ENCODE results near the gene CORIN. TPM values are rescaled to one million over a fixed set of nuclear protein-coding genes. Genes with fewer than 3 reads are reported as not detected.

The CORIN gene
- total and polyA plus RNA-seq, 2 donors (not counting 3 experiments of a cell fraction or from before 2014, with no cell fraction given), result 0.07 to 0.40 TPM

DNA sequence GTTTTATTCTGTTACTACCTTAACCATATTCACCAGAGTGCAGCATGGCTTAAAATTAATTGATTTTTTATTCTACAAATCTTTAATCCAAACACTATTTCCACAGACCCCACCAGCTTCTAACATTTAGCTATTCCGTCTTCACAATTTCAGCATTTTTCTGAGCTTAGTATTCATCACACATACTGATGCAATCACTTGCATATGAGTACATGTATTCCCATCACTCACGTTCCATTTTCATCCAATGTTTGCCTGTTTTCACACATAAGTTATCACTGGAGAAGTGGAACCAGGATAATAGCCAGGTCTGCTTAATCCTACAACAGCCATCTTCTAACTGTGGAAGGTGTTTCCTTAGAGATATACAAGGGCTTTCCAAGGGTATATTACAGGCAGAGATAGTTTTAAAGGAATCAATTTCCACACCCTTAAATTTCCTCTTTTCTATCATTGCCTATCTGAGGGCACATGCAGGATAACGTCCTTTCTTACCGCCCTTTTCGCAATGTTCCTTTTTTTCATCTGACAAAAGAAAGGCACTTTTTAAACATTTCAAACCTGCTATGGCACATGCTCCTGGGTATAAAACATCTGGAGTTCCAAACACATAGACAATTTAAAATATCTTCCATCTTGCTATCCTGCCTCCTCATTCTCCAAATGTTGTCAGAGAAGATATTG, 115.8 kb downstream of the CORIN start:
- no peak for DNase-seq (ENCODE audit: low read depth, low spot score)
- no peak for TF ChIP-seq EZH2 (IDR thresholded peaks at IDR 0.05; ENCODE audit: borderline replicate concordance, low read depth, low read length, severe bottlenecking)
- no peak for TF ChIP-seq POLR2AphosphoS5 (IDR thresholded peaks at IDR 0.05; ENCODE audit: insufficient read depth, low read depth, low read length)
- TF ChIP-seq JUN (IDR thresholded peaks at IDR 0.05; ENCODE audit: borderline replicate concordance, insufficient read depth, insufficient read length, low read depth), result no peak
- no peak for TF ChIP-seq POLR2A (IDR thresholded peaks at IDR 0.05; ENCODE audit: low read depth, low read length)
- TF ChIP-seq, protein P1, sequence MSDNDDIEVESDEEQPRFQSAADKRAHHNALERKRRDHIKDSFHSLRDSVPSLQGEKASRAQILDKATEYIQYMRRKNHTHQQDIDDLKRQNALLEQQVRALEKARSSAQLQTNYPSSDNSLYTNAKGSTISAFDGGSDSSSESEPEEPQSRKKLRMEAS (IDR thresholded peaks at IDR 0.05; ENCODE audit: insufficient read depth, insufficient read length), result no peak
- TF ChIP-seq, protein P2, sequence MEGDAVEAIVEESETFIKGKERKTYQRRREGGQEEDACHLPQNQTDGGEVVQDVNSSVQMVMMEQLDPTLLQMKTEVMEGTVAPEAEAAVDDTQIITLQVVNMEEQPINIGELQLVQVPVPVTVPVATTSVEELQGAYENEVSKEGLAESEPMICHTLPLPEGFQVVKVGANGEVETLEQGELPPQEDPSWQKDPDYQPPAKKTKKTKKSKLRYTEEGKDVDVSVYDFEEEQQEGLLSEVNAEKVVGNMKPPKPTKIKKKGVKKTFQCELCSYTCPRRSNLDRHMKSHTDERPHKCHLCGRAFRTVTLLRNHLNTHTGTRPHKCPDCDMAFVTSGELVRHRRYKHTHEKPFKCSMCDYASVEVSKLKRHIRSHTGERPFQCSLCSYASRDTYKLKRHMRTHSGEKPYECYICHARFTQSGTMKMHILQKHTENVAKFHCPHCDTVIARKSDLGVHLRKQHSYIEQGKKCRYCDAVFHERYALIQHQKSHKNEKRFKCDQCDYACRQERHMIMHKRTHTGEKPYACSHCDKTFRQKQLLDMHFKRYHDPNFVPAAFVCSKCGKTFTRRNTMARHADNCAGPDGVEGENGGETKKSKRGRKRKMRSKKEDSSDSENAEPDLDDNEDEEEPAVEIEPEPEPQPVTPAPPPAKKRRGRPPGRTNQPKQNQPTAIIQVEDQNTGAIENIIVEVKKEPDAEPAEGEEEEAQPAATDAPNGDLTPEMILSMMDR (IDR thresholded peaks at IDR 0.05; ENCODE audit: extremely low read depth in 1 of 2, insufficient read depth in 1 of 2, low read depth in 1 of 2, low read length in 2 of 2), result no peak
- TF ChIP-seq FOS (IDR thresholded peaks at IDR 0.05; ENCODE audit: borderline replicate concordance, insufficient read depth, low read length), result no peak
- no peak for TF ChIP-seq MYC (IDR thresholded peaks at IDR 0.05; ENCODE audit: low read depth, low read length)
- intact Hi-C loops (cut with micrococcal nuclease) (no loop called here), dilution Hi-C loops (cut with MboI; ENCODE audit: extremely low pct_ligation_motif_present, low sequenced_read_pairs) (no loop called here)
- ChIA-PET POLR2A (no interaction called here), CTCF (interaction anchor here (1.4 kb wide), 1 partner anchor 115 kb away, joined by 4 read pairs; no protein-coding TSS in a partner anchor)
- no peaks in the 10 kb centered on the region for H3K9me3 ChIP-seq (replicated peaks; ENCODE audit: control insufficient read depth, insufficient read depth, low read length)
- FAIRE-seq, result no peak
- H3K36me3 ChIP-seq (ENCODE audit: control insufficient read depth in 2 of 2, extremely low read depth in 1 of 2, insufficient read depth in 2 of 2, low read length in 2 of 2), result no peaks in the 10 kb centered on the region
- no peaks in the 10 kb centered on the region for H4K20me1 ChIP-seq (replicated peaks; ENCODE audit: control insufficient read depth, extremely low read depth, insufficient read depth, low read length)
- no peak overlapping the region for H3K4me2 ChIP-seq (ENCODE audit: insufficient read depth, low read length)
- no peak overlapping the region for H2AFZ ChIP-seq (ENCODE audit: low read depth, low read length)
- no peak overlapping the region for H3K9ac ChIP-seq (replicated peaks; ENCODE audit: extremely low read depth, insufficient read depth, low read length)
- no peaks in the 10 kb centered on the region for H3K4me1 ChIP-seq (ENCODE audit: control insufficient read depth, extremely low read depth, insufficient read depth, low read length)
- H3K79me2 ChIP-seq (ENCODE audit: control insufficient read depth, insufficient read depth, low read length), result no peaks in the 10 kb centered on the region
- no peak overlapping the region for H3K27ac ChIP-seq (ENCODE audit: insufficient read depth, low read depth, low read length)
- no peaks in the 10 kb centered on the region for H3K9me1 ChIP-seq (replicated peaks; ENCODE audit: control insufficient read depth, extremely low read depth, insufficient read depth, low read length)
- no TSS peak for BruUV-seq (replicated peaks)
- H3K27me3 ChIP-seq (ENCODE audit: control insufficient read depth in 2 of 2, insufficient read depth in 2 of 2, low read length in 2 of 2), result peaks cover 10 to 13% of the 10 kb centered on the region in 2 experiments
- no peak overlapping the region for H3K4me3 ChIP-seq (replicated peaks in 1 of 3; ENCODE audit: insufficient read depth in 1 of 3, low read depth in 1 of 3, low read length in 3 of 3)
